Right atrium auricular region (tissue), 2 donors: ENCODE results near the gene MEF2A. TPM values are rescaled to one million over a fixed set of nuclear protein-coding genes. Genes with fewer than 3 reads are reported as not detected.

Source experiments
- DNase-seq: peaks from one replicate; pipeline ENCODE4 v3.0.0-alpha.2; 2019; ENCODE audit warnings: low spot score
- H3K27ac ChIP-seq, 2 donors: fragments of 200-600 bp; sonication (generic); 1 replicate in 1 of 2; 2 replicates in 1 of 2; pipeline ENCODE4 v1.5.1; 2016 to 2019
- H3K27me3 ChIP-seq, 2 donors: fragments of 200-600 bp; sonication (generic); one replicate each; pipeline versions ENCODE4 v1.5.1 to v1.6.0; 2017 to 2019
- H3K36me3 ChIP-seq: fragments of 200-600 bp; sonication (generic); one replicate; pipeline ENCODE4 v1.5.1; 2016
- H3K4me1 ChIP-seq, 2 donors: fragments of 200-600 bp; sonication (generic); one replicate each; pipeline versions ENCODE4 v1.5.1 to v1.6.0; 2017 to 2019
- H3K4me3 ChIP-seq, 2 donors: fragments of 200-600 bp; sonication (generic); 1 replicate in 1 of 2; 2 replicates in 1 of 2; pipeline ENCODE4 v1.5.1; 2017 to 2019; ENCODE audit warnings: mild to moderate bottlenecking in 1 of 2, moderate library complexity in 1 of 2
- H3K9me3 ChIP-seq, 2 donors: fragments of 200-600 bp; sonication (generic); one replicate each; pipeline ENCODE4 v1.5.1; 2019
- total RNA-seq, 2 donors: library from RNA; depleted of rRNA; stranded (reverse); fragments of >200 nt; gene quantifications; one replicate each; pipeline ENCODE4 v1.1.0, GENCODE V29; 2016
- TF ChIP-seq, protein P1 (sequence below), 2 donors: fragments of 200-600 bp; sonication (generic); IDR thresholded peaks; one replicate each; pipeline ENCODE4 v1.5.1; 2019; ENCODE audit warnings: antibody characterized with exemption in 2 of 2

Gene MEF2A
- total RNA-seq, 2 donors from 2014 or later, result 175 to 245 TPM

DNA sequence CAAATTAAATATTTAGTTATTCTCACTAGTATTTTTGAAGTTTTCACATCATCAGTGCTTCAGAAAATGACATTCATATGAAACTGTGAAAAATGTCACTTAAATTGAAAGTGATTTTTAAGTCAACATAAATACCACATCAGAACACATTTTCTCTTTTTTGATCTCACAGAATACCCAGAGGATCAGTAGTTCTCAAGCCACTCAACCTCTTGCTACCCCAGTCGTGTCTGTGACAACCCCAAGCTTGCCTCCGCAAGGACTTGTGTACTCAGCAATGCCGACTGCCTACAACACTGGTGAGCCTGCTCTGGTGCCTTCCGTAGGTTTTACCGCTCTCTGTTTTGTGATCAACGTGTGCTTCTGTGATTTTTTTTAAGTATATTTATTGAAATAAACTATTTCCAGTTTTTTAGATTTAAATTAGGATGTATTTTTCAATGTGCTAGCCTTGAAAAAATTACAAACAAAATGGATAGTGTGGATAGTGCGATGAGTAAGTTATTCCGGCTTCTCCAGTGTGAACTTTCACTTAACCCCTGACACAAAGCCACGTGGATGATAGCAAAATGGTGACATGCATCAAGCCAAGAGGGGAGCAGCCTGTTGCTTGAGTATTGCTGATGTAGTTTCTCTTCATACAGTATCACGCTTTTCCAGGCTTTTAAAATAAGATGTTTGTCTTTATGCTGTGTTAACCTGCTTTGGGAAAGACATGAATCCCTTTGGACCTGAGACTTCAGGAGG, 140.9 kb downstream of the MEF2A start:
- Histone ChIP-seq H3K36me3 (peaks cover 15% of the 10 kb centered on the region), H3K4me1 (peaks cover 0 to 67% of the 10 kb centered on the region in 2 donors), H3K4me3 (no peak overlapping the region), H3K9me3 (no peaks in the 10 kb centered on the region), H3K27me3 (no peaks in the 10 kb centered on the region), H3K27ac (peak overlapping the region; percentile 86 to 95)
- TF ChIP-seq, protein P1, sequence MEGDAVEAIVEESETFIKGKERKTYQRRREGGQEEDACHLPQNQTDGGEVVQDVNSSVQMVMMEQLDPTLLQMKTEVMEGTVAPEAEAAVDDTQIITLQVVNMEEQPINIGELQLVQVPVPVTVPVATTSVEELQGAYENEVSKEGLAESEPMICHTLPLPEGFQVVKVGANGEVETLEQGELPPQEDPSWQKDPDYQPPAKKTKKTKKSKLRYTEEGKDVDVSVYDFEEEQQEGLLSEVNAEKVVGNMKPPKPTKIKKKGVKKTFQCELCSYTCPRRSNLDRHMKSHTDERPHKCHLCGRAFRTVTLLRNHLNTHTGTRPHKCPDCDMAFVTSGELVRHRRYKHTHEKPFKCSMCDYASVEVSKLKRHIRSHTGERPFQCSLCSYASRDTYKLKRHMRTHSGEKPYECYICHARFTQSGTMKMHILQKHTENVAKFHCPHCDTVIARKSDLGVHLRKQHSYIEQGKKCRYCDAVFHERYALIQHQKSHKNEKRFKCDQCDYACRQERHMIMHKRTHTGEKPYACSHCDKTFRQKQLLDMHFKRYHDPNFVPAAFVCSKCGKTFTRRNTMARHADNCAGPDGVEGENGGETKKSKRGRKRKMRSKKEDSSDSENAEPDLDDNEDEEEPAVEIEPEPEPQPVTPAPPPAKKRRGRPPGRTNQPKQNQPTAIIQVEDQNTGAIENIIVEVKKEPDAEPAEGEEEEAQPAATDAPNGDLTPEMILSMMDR (IDR thresholded peaks at IDR 0.05), result no peak
- DNase-seq, result no peak

DNA sequence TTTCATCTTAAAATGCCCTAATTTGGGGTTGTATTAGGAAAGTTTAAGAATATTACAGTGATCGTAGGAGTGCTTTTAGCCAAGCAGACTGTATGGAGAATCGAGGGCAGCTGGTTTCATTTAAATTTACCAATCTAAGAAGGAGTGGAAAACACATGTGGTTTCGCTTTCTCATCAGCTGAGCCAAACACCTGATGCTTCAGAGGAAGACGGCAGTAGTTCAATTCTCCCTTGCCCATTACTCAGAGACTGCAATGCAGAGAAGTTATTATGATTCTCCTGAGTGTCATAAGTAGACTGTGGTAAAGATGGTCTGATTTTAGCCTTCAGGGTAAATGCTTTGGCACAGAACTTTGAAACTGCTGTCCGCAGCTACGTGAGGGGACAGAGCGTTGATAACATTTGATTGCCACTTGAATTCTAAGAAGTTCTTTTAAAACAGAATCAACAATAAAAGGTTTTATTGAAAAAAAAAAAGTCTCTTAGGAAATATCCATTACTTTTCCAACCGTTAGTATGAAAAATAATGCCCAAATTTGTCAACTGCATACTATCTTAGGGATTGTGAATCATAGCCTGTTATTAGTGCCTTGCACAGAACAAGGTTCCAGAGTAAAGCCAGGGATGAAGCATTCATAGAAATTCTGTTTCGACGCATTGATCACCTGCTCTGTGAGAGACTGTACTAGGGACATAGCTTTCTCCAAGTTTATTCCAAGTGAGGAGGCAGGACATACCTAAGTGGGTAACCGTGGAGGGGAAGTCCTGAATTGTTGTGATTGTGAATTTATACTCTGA, 141.9 kb downstream of the MEF2A start:
- Histone ChIP-seq H3K27me3 (no peaks in the 10 kb centered on the region), H3K27ac (peak overlapping the region; percentile 86 to 95), H3K4me1 (peaks cover 0 to 76% of the 10 kb centered on the region in 2 donors), H3K9me3 (no peaks in the 10 kb centered on the region), H3K36me3 (peaks cover 25% of the 10 kb centered on the region), H3K4me3 (peak overlapping the region in 1 of 2 donors; percentile 6)
- TF ChIP-seq, protein P1 (IDR thresholded peaks at IDR 0.05), result no peak
- DNase-seq, result no peak

GRCh38 chr15:99708563-99708962, 142.8 kb downstream of the MEF2A start:
- H3K4me1 ChIP-seq, result peaks cover 0 to 70% of the 10 kb centered on the region in 2 donors
- peaks cover 30% of the 10 kb centered on the region for H3K36me3 ChIP-seq

GRCh38 chr15:99709243-99709986, 143.6 kb downstream of the MEF2A start:
- Histone ChIP-seq H3K36me3 (peaks cover 30% of the 10 kb centered on the region), H3K27ac (peak overlapping the region; percentile 86 to 95), H3K27me3 (no peaks in the 10 kb centered on the region), H3K4me1 (peaks cover 0 to 67% of the 10 kb centered on the region in 2 donors), H3K4me3 (no peak overlapping the region), H3K9me3 (no peaks in the 10 kb centered on the region)
- no peak for DNase-seq
- TF ChIP-seq, protein P1 (IDR thresholded peaks at IDR 0.05), result no peak

More at GRCh38 chr15:99708563-99708962, 142.8 kb downstream of the MEF2A start:
- peak; percentile 94 for DNase-seq
- Histone ChIP-seq H3K4me3 (no peak overlapping the region), H3K9me3 (no peaks in the 10 kb centered on the region), H3K27me3 (no peaks in the 10 kb centered on the region), H3K27ac (peak overlapping the region; percentile 86 to 95)
- TF ChIP-seq, protein P1 (IDR thresholded peaks at IDR 0.05), result no peak

GRCh38 chr15:99711625-99712024, 145.8 kb downstream of the MEF2A start:
- DNase-seq, result no peak
- TF ChIP-seq, protein P1 (IDR thresholded peaks at IDR 0.05), result no peak
- Histone ChIP-seq H3K36me3 (peaks cover 30% of the 10 kb centered on the region), H3K4me1 (peaks cover 0 to 74% of the 10 kb centered on the region in 2 donors), H3K9me3 (no peaks in the 10 kb centered on the region), H3K4me3 (no peak overlapping the region), H3K27ac (peak overlapping the region; percentile 86 to 95), H3K27me3 (no peaks in the 10 kb centered on the region)
